SK-N-SH treated with all-trans-retinoic acid at 6 μM for 48 hours (cell line): ENCODE results near the gene BIRC3.

ENCODE experiments used
- ARNTL ChIP-seq: fragments of 450-650 bp; formaldehyde crosslinking; IDR thresholded peaks from 2 replicates; pipeline ENCODE4 v1.5.0; 2020; ENCODE audit warnings: low read depth, mild to moderate bottlenecking, moderate library complexity, borderline replicate concordance
- RARB ChIP-seq: fragments of 250-450 bp; sonication (Bioruptor Pico); IDR thresholded peaks from 2 replicates; pipeline ENCODE4 v1.8.0; 2021; ENCODE audit warnings: mild to moderate bottlenecking, moderate library complexity
- SNAI2 ChIP-seq: fragments of 250-450 bp; sonication (Bioruptor Pico); IDR thresholded peaks from 2 replicates; pipeline ENCODE4 v1.5.0; 2020; ENCODE audit warnings: mild to moderate bottlenecking, moderate library complexity
- TCF4 ChIP-seq: fragments of 250-450 bp; sonication (Bioruptor Pico); IDR thresholded peaks from 2 replicates; pipeline ENCODE4 v1.8.0; 2021; ENCODE audit warnings: mild to moderate bottlenecking, moderate library complexity, borderline replicate concordance
- ZFP30 ChIP-seq: fragments of 450-650 bp; formaldehyde crosslinking; IDR thresholded peaks from 2 replicates; pipeline ENCODE4 v1.5.0; 2022; ENCODE audit warnings: mild to moderate bottlenecking, moderate library complexity
- ZNF565 ChIP-seq: fragments of 450-650 bp; formaldehyde crosslinking; conservative IDR thresholded peaks from 2 replicates; pipeline ENCODE4 v1.5.0; 2020; ENCODE audit warnings: low read depth, mild to moderate bottlenecking, moderate library complexity
- TF ChIP-seq, protein P1 (sequence below): fragments of 250-450 bp; sonication (Bioruptor Pico); IDR thresholded peaks from 2 replicates; pipeline ENCODE4 v1.8.0; 2020; ENCODE audit warnings: mild to moderate bottlenecking, moderate library complexity, borderline replicate concordance
- TF ChIP-seq, protein P2 (sequence below): fragments of 250-450 bp; sonication (Bioruptor Pico); IDR thresholded peaks from 2 replicates; pipeline ENCODE4 v1.5.1; 2020; ENCODE audit warnings: low read depth, mild to moderate bottlenecking, moderate library complexity

DNA sequence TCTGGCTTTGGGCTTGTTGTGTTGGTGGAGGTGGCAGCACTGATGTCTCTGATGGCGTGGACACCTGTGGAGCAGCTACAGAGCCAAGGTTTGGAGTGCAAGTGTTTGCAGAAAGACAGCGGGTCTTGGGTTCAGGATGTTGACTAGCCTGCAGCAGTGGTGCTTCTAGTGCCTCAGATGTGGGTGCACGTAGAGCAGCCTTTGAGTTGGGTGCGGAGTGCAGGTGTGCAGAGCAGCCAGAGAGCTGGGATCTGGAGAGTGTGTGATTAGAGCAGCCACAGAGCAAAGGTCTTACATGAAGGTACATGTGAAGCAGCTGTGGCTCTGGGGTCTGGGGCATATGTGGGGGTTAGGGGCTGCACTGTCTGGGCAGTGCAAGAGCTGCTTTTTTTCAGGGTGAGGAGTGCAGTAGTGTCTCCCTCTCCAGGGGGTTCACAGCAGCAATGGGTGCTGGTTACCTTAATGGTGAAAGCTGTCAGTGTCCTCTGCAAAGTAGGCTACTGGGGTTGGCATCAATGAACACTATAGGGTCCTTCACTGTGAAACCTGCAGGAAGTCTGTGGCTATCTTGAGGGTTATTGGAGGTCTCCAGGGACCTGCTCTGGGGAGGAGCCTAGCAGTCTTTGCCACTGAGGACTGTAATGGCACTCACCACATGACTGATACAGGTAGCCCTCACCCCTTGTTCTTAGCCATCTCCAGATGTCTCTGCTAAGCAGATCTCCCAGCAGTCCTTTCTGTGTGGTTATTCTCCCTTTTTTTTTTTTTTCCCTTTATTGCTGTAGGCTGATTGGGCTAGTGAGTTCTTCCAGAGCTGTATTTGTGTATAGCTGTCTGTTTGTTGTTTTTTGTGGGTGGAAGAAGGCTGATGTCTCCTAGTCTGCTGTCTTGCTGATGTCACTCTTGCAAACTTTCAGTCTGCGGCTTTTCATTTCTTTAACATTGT lies 44.1 kb downstream of the BIRC3 start:
- no peak for TF ChIP-seq TCF4 (CRISPR knock-in tag)
- TF ChIP-seq, protein P1, sequence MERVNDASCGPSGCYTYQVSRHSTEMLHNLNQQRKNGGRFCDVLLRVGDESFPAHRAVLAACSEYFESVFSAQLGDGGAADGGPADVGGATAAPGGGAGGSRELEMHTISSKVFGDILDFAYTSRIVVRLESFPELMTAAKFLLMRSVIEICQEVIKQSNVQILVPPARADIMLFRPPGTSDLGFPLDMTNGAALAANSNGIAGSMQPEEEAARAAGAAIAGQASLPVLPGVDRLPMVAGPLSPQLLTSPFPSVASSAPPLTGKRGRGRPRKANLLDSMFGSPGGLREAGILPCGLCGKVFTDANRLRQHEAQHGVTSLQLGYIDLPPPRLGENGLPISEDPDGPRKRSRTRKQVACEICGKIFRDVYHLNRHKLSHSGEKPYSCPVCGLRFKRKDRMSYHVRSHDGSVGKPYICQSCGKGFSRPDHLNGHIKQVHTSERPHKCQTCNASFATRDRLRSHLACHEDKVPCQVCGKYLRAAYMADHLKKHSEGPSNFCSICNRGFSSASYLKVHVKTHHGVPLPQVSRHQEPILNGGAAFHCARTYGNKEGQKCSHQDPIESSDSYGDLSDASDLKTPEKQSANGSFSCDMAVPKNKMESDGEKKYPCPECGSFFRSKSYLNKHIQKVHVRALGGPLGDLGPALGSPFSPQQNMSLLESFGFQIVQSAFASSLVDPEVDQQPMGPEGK: no peak
- TF ChIP-seq SNAI2 (CRISPR knock-in tag): no peak
- no peak for TF ChIP-seq RARB
- TF ChIP-seq ZFP30: no peak
- TF ChIP-seq, protein P2, sequence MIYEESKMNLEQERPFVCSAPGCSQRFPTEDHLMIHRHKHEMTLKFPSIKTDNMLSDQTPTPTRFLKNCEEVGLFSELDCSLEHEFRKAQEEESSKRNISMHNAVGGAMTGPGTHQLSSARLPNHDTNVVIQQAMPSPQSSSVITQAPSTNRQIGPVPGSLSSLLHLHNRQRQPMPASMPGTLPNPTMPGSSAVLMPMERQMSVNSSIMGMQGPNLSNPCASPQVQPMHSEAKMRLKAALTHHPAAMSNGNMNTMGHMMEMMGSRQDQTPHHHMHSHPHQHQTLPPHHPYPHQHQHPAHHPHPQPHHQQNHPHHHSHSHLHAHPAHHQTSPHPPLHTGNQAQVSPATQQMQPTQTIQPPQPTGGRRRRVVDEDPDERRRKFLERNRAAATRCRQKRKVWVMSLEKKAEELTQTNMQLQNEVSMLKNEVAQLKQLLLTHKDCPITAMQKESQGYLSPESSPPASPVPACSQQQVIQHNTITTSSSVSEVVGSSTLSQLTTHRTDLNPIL: no peak
- TF ChIP-seq ZNF565: no peak
- TF ChIP-seq ARNTL (CRISPR knock-in tag): no peak
